ENCODE data around the gene PATL1. TPM values are rescaled to one million over a fixed set of nuclear protein-coding genes. Genes with fewer than 3 reads are reported as not detected.
"Not testable (repeated sequence)": the region's sequence is repeated elsewhere in the genome, so short reads cannot be mapped to it uniquely, and the experiment has no call there.

PATL1 gene
- total RNA-seq, 1 experiment from 2014 or later, result 57.8 TPM

GRCh38 chr11:59700157-59700556 is 31.3 kb upstream of the PATL1 start:
- Mint-ChIP-seq H3K9me3 (ENCODE audit: unreplicated experiment) (peaks cover 44% of the 10 kb centered on the region), H3K4me1 (ENCODE audit: low read depth, unreplicated experiment) (peaks cover 17% of the 10 kb centered on the region)
- H3K27me3 ChIP-seq (replicated peaks; ENCODE audit: control insufficient read depth, insufficient read depth, low read length); CTCF ChIA-PET; DNase-seq; H3K36me3 ChIP-seq (ENCODE audit: control insufficient read depth, insufficient read depth, low read length); H3K4me3 Mint-ChIP-seq (ENCODE audit: unreplicated experiment); H3K27ac Mint-ChIP-seq (ENCODE audit: unreplicated experiment); POLR2A ChIA-PET; H3K36me3 Mint-ChIP-seq (ENCODE audit: insufficient read depth, unreplicated experiment); H3K27me3 Mint-ChIP-seq (ENCODE audit: insufficient read depth, unreplicated experiment); BruUV-seq (replicated peaks); H3K4me3 ChIP-seq (ENCODE audit: low read depth, low read length); intact Hi-C loops (cut with micrococcal nuclease; ENCODE audit: unreplicated experiment): not testable (repeated sequence)
- peaks cover 35% of the 10 kb centered on the region for H3K9me3 ChIP-seq
- peaks cover 19% of the 10 kb centered on the region for H3K4me1 ChIP-seq

DNA sequence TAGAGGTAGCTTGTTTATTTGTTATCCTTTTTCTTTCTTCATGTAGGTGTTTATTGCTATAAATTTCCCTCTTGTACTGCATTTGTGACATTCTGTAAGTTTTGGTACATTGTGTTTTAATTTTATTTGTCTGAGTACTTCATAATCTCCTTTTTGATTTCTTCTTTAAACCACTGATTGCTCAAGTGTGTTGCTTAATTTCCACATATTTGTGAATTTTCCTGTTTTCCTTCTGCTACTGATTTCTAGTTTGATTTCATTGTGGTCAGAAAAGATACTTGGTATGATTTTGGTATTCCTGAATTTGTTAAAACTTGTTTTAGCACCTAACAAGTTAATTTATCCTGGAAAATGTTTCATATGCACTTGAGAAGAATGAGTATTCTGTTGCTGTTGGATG is 29.7 kb upstream of the PATL1 start:
- H3K4me3 Mint-ChIP-seq (ENCODE audit: unreplicated experiment), result no peak overlapping the region
- ChIA-PET CTCF (no interaction called here), POLR2A (no interaction called here)
- H3K4me3 ChIP-seq (ENCODE audit: low read depth, low read length), result no peak overlapping the region
- DNase-seq, result no peak
- peaks cover 40% of the 10 kb centered on the region for H3K9me3 Mint-ChIP-seq (ENCODE audit: unreplicated experiment)
- H3K4me1 ChIP-seq, result peaks cover 4% of the 10 kb centered on the region; the same call in 1 of the 2 replicates
- H3K9me3 ChIP-seq, result peaks cover 24% of the 10 kb centered on the region
- intact Hi-C loops (cut with micrococcal nuclease; ENCODE audit: unreplicated experiment), result no loop called here
- no peaks in the 10 kb centered on the region for H3K27me3 ChIP-seq (replicated peaks; ENCODE audit: control insufficient read depth, insufficient read depth, low read length)
- H3K27ac Mint-ChIP-seq (ENCODE audit: unreplicated experiment), result no peak overlapping the region
- no peaks in the 10 kb centered on the region for H3K27me3 Mint-ChIP-seq (ENCODE audit: insufficient read depth, unreplicated experiment)
- peaks cover 7% of the 10 kb centered on the region for H3K4me1 Mint-ChIP-seq (ENCODE audit: low read depth, unreplicated experiment)
- no TSS peak for BruUV-seq (replicated peaks)
- TF ChIP-seq, protein P1, sequence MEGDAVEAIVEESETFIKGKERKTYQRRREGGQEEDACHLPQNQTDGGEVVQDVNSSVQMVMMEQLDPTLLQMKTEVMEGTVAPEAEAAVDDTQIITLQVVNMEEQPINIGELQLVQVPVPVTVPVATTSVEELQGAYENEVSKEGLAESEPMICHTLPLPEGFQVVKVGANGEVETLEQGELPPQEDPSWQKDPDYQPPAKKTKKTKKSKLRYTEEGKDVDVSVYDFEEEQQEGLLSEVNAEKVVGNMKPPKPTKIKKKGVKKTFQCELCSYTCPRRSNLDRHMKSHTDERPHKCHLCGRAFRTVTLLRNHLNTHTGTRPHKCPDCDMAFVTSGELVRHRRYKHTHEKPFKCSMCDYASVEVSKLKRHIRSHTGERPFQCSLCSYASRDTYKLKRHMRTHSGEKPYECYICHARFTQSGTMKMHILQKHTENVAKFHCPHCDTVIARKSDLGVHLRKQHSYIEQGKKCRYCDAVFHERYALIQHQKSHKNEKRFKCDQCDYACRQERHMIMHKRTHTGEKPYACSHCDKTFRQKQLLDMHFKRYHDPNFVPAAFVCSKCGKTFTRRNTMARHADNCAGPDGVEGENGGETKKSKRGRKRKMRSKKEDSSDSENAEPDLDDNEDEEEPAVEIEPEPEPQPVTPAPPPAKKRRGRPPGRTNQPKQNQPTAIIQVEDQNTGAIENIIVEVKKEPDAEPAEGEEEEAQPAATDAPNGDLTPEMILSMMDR (IDR thresholded peaks at IDR 0.05; ENCODE audit: insufficient read depth in 1 of 2, low read depth in 1 of 2, low read length in 1 of 2, severe bottlenecking in 1 of 2, unreplicated experiment in 1 of 2), result no peak
- H3K36me3 Mint-ChIP-seq (ENCODE audit: insufficient read depth, unreplicated experiment), result peaks cover 6% of the 10 kb centered on the region
- H3K36me3 ChIP-seq (ENCODE audit: control insufficient read depth, insufficient read depth, low read length), result no peaks in the 10 kb centered on the region

DNA sequence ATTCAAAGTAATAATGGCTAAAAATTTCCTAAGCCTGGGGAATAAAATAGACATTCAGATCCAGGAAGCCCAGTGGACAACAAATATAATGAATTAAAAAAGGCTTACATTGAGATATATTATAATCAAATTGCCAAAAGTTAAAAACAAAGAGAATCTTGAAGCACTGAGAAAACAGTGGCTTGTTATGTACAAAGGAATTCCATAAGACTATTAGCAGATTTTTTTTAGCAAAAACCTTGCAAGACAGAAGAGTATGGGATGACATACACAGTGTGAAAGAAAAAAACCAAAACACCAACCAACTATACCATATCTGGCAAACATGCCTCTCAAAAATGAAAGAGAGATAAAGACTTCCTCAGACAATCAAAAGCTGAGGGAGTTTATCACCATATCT is 24.1 kb upstream of the PATL1 start:
- no peak overlapping the region for H3K4me3 Mint-ChIP-seq (ENCODE audit: unreplicated experiment)
- DNase-seq, result no peak
- Histone ChIP-seq H3K4me3 (ENCODE audit: low read depth, low read length) (no peak overlapping the region), H3K27me3 (replicated peaks; ENCODE audit: control insufficient read depth, insufficient read depth, low read length) (no peaks in the 10 kb centered on the region), H3K36me3 (ENCODE audit: control insufficient read depth, insufficient read depth, low read length) (no peaks in the 10 kb centered on the region), H3K9me3 (peaks cover 19% of the 10 kb centered on the region), H3K4me1 (peaks cover 4% of the 10 kb centered on the region; the same call in 1 of the 2 replicates)
- H3K27ac Mint-ChIP-seq (ENCODE audit: unreplicated experiment), result no peak overlapping the region
- intact Hi-C loops (cut with micrococcal nuclease; ENCODE audit: unreplicated experiment), result no loop called here
- H3K4me1 Mint-ChIP-seq (ENCODE audit: low read depth, unreplicated experiment), result no peaks in the 10 kb centered on the region
- no peaks in the 10 kb centered on the region for H3K36me3 Mint-ChIP-seq (ENCODE audit: insufficient read depth, unreplicated experiment)
- H3K27me3 Mint-ChIP-seq (ENCODE audit: insufficient read depth, unreplicated experiment), result no peaks in the 10 kb centered on the region
- H3K9me3 Mint-ChIP-seq (ENCODE audit: unreplicated experiment), result peaks cover 60% of the 10 kb centered on the region
- TF ChIP-seq, protein P1 (IDR thresholded peaks at IDR 0.05; ENCODE audit: insufficient read depth in 1 of 2, low read depth in 1 of 2, low read length in 1 of 2, severe bottlenecking in 1 of 2, unreplicated experiment in 1 of 2), result no peak
- POLR2A ChIA-PET, result no interaction called here
- no TSS peak for BruUV-seq (replicated peaks)
- CTCF ChIA-PET, result no interaction called here

GRCh38 chr11:59691156-59691555 is 22.3 kb upstream of the PATL1 start:
- BruUV-seq (replicated peaks), result no TSS peak
- no peaks in the 10 kb centered on the region for H3K27me3 Mint-ChIP-seq (ENCODE audit: insufficient read depth, unreplicated experiment)
- no peaks in the 10 kb centered on the region for H3K36me3 Mint-ChIP-seq (ENCODE audit: insufficient read depth, unreplicated experiment)
- intact Hi-C loops (cut with micrococcal nuclease; ENCODE audit: unreplicated experiment), result no loop called here
- no peak overlapping the region for H3K4me3 Mint-ChIP-seq (ENCODE audit: unreplicated experiment)
- H3K9me3 Mint-ChIP-seq (ENCODE audit: unreplicated experiment), result peaks cover 46% of the 10 kb centered on the region
- no peaks in the 10 kb centered on the region for H3K4me1 Mint-ChIP-seq (ENCODE audit: low read depth, unreplicated experiment)
- Histone ChIP-seq H3K36me3 (ENCODE audit: control insufficient read depth, insufficient read depth, low read length) (no peaks in the 10 kb centered on the region), H3K4me1 (peaks cover 4% of the 10 kb centered on the region; the same call in 1 of the 2 replicates), H3K4me3 (ENCODE audit: low read depth, low read length) (no peak overlapping the region), H3K27me3 (replicated peaks; ENCODE audit: control insufficient read depth, insufficient read depth, low read length) (no peaks in the 10 kb centered on the region), H3K9me3 (peaks cover 19% of the 10 kb centered on the region)
- H3K27ac Mint-ChIP-seq (ENCODE audit: unreplicated experiment), result no peak overlapping the region
- ChIA-PET POLR2A (no interaction called here), CTCF (no interaction called here)
- DNase-seq, result no peak
- TF ChIP-seq, protein P1 (IDR thresholded peaks at IDR 0.05; ENCODE audit: insufficient read depth in 1 of 2, low read depth in 1 of 2, low read length in 1 of 2, severe bottlenecking in 1 of 2, unreplicated experiment in 1 of 2), result no peak

Measured in Caco-2 (cell line).